ENCODE data around the gene KCNH5.

DNA sequence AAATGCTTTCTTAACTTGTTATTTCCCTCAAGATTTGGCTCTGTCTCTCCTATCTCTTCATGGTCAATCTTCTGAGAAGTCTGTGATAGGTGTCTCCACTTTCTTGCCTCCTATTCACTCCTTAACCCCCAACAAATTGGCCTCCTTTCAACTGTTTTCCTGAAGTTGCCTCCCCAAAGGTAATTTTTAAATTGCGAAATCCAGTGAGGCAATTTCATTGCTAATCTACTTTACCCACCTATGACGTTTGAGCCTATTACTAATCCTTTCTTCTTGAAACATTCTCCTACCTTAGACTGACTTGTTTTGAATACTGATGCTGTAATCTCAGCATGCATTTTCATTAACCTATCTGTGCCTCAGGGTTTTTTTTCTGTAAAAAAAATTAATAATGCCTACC lies 6.0 kb upstream of the KCNH5 start:
- TF ChIP-seq, protein P1, sequence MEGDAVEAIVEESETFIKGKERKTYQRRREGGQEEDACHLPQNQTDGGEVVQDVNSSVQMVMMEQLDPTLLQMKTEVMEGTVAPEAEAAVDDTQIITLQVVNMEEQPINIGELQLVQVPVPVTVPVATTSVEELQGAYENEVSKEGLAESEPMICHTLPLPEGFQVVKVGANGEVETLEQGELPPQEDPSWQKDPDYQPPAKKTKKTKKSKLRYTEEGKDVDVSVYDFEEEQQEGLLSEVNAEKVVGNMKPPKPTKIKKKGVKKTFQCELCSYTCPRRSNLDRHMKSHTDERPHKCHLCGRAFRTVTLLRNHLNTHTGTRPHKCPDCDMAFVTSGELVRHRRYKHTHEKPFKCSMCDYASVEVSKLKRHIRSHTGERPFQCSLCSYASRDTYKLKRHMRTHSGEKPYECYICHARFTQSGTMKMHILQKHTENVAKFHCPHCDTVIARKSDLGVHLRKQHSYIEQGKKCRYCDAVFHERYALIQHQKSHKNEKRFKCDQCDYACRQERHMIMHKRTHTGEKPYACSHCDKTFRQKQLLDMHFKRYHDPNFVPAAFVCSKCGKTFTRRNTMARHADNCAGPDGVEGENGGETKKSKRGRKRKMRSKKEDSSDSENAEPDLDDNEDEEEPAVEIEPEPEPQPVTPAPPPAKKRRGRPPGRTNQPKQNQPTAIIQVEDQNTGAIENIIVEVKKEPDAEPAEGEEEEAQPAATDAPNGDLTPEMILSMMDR (conservative IDR thresholded peaks at IDR 0.05; ENCODE audit: low read length), result no peak
- TF ChIP-seq EZH2phosphoT487 (IDR thresholded peaks at IDR 0.05; ENCODE audit: borderline replicate concordance, low read depth, low read length), result no peak

Data from OCI-LY7 (cell line).